Measurements from ENCODE around the gene NADK.

DNA sequence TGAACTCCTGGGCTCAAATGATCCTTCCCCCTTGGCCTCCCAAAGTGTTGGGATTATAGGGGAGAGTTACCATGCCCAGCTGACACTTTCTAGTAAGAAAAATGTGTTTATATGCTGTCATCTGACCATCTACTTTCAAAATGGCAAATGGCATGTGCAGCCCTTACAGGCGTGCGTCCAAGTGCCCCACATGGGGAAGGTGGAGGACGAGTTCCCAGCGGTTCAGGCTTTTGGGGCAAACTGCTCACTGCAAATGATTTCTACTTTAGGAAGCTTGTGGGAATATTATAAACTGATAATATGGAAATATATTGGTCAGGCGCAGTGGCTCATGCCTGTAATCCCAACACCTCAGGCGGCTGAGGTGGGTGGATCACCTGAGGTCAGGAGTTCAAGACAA lies 41.5 kb upstream of the NADK start:
- TF ChIP-seq, protein P1, sequence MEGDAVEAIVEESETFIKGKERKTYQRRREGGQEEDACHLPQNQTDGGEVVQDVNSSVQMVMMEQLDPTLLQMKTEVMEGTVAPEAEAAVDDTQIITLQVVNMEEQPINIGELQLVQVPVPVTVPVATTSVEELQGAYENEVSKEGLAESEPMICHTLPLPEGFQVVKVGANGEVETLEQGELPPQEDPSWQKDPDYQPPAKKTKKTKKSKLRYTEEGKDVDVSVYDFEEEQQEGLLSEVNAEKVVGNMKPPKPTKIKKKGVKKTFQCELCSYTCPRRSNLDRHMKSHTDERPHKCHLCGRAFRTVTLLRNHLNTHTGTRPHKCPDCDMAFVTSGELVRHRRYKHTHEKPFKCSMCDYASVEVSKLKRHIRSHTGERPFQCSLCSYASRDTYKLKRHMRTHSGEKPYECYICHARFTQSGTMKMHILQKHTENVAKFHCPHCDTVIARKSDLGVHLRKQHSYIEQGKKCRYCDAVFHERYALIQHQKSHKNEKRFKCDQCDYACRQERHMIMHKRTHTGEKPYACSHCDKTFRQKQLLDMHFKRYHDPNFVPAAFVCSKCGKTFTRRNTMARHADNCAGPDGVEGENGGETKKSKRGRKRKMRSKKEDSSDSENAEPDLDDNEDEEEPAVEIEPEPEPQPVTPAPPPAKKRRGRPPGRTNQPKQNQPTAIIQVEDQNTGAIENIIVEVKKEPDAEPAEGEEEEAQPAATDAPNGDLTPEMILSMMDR (IDR thresholded peaks at IDR 0.05): no peak
- no peak for TF ChIP-seq EZH2 (IDR thresholded peaks at IDR 0.05; ENCODE audit: borderline replicate concordance, insufficient read depth, low read depth, low read length, poor library complexity, severe bottlenecking)
